GM06990 (cell line): ENCODE measurements around the gene C4orf17.

ENCODE experiments used
- DNase-seq: peaks from one replicate; pipeline ENCODE4 v3.0.0-alpha.2; 2011; ENCODE audit not compliant: insufficient read length; ENCODE audit errors: extremely low read depth
- H3K27me3 ChIP-seq: replicated peaks from 2 replicates; pipeline ENCODE4 v1.6.0; 2011; ENCODE audit warnings: low read length; ENCODE audit not compliant: control insufficient read depth, insufficient read depth
- H3K36me3 ChIP-seq: 2 replicates; pipeline ENCODE4 v1.5.1; 2011; ENCODE audit warnings: low read length; ENCODE audit not compliant: control insufficient read depth, insufficient read depth
- H3K4me3 ChIP-seq: replicated peaks from 2 replicates; pipeline ENCODE4 v1.5.1; 2011; ENCODE audit warnings: low read depth, mild to moderate bottlenecking, control low read depth, low read length
- CTCF ChIP-seq: IDR thresholded peaks from 2 replicates; pipeline ENCODE4 v1.5.1; 2011; ENCODE audit warnings: low read length, control low read depth, mild to moderate bottlenecking, inconsistent platforms; ENCODE audit not compliant: insufficient read depth, poor library complexity, severe bottlenecking

Gene C4orf17

GRCh38 chr4:99585516-99585915 lies 74.7 kb downstream of the C4orf17 start:
- no peaks in the 10 kb centered on the region for H3K27me3 ChIP-seq
- TF ChIP-seq CTCF: no peak
- H3K36me3 ChIP-seq: no peaks in the 10 kb centered on the region
- H3K4me3 ChIP-seq: no peak overlapping the region
- DNase-seq: no peak

GRCh38 chr4:99586322-99586721 lies 75.5 kb downstream of the C4orf17 start:
- DNase-seq: no peak
- Histone ChIP-seq H3K4me3 (no peak overlapping the region), H3K36me3 (no peaks in the 10 kb centered on the region), H3K27me3 (no peaks in the 10 kb centered on the region)
- no peak for TF ChIP-seq CTCF

GRCh38 chr4:99586797-99587196 lies 76.0 kb downstream of the C4orf17 start:
- no peak for DNase-seq
- TF ChIP-seq CTCF: no peak
- Histone ChIP-seq H3K36me3 (no peaks in the 10 kb centered on the region), H3K4me3 (no peak overlapping the region), H3K27me3 (no peaks in the 10 kb centered on the region)

GRCh38 chr4:99587309-99587708 lies 76.5 kb downstream of the C4orf17 start:
- no peaks in the 10 kb centered on the region for H3K36me3 ChIP-seq
- DNase-seq: no peak
- H3K27me3 ChIP-seq: no peaks in the 10 kb centered on the region
- TF ChIP-seq CTCF: no peak
- H3K4me3 ChIP-seq: no peak overlapping the region

GRCh38 chr4:99587803-99588202 lies 77.0 kb downstream of the C4orf17 start:
- H3K27me3 ChIP-seq: no peaks in the 10 kb centered on the region
- H3K4me3 ChIP-seq: no peak overlapping the region
- no peak for TF ChIP-seq CTCF
- no peak for DNase-seq
- no peaks in the 10 kb centered on the region for H3K36me3 ChIP-seq

GRCh38 chr4:99591757-99592156 lies 80.9 kb downstream of the C4orf17 start:
- no peaks in the 10 kb centered on the region for H3K27me3 ChIP-seq
- no peaks in the 10 kb centered on the region for H3K36me3 ChIP-seq
- no peak overlapping the region for H3K4me3 ChIP-seq
- no peak for DNase-seq
- TF ChIP-seq CTCF: no peak
